ENCODE data around the gene CDYL2. TPM values are rescaled to one million over a fixed set of nuclear protein-coding genes. Genes with fewer than 3 reads are reported as not detected.

CDYL2 gene, protein sequence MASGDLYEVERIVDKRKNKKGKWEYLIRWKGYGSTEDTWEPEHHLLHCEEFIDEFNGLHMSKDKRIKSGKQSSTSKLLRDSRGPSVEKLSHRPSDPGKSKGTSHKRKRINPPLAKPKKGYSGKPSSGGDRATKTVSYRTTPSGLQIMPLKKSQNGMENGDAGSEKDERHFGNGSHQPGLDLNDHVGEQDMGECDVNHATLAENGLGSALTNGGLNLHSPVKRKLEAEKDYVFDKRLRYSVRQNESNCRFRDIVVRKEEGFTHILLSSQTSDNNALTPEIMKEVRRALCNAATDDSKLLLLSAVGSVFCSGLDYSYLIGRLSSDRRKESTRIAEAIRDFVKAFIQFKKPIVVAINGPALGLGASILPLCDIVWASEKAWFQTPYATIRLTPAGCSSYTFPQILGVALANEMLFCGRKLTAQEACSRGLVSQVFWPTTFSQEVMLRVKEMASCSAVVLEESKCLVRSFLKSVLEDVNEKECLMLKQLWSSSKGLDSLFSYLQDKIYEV
- 10 to 100 TPM; 60.8 to 63.2 TPM for total RNA-seq

DNA sequence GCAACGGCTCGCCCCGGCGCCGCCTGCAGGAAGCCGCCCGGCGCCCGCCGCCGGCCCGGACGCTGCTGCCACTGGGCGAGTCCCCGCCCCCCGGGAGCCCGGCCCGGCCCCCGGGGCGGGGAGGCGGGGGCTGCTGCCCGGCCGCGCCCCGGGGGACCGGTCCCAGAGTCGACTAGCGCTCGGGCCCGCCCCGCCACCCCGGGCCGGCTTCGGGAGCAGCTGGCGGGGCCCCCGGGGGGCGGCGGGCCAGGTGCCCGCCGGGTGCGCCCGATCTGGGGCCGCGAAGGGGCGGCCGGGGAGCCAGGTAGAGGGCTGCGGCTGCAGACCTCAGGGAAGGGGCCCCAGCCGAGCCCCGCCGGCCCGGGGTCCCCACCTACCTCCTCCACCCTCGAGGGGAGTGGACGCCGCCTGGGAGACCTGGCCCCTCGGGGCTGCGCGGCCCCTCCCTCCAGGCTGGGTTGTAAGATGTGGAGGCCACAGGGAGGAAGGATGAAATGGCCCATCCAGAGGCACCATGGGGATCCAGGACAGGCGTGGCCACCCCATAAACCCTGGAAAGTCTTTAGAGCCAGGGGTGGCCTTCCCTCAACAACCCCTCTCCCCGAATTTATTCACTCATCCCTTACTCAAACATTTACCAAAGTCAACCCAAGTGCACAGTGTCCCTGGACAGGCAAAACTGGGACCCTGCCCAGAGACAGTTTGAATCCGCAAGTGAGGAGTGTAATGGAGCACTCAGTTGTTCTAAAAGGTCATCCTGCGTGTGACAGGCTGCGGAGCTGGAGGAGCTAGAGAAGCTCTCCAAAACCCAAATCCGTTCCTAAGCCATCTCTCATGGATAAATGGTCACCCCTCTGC lies at the start of gene CDYL2:
Gene CDYL2 (minus strand): TSS at position 73 of the 858 bp plus-strand sequence. CDS start 425 bp downstream, outside the sequence.
- H3K9me3 Mint-ChIP-seq (ENCODE audit: low read depth): no peaks in the 10 kb centered on the region
- ATAC-seq (peak; percentile 79), DNase-seq (peak; percentile 65)
- peak within 1 kb of the TSS; percentile 97 for H3K27ac Mint-ChIP-seq
- H3K36me3 Mint-ChIP-seq: peaks cover 23% of the 10 kb centered on the region
- H3K27me3 Mint-ChIP-seq: no peaks in the 10 kb centered on the region
- CTCF ChIA-PET: interaction anchor here (1.0 kb wide), 1 partner anchor 277 kb away, joined by 3 read pairs; no protein-coding TSS in a partner anchor
- H3K4me3 Mint-ChIP-seq: peak within 1 kb of the TSS; percentile 97
- H3K4me1 Mint-ChIP-seq: peaks cover 52% of the 10 kb centered on the region

DNA sequence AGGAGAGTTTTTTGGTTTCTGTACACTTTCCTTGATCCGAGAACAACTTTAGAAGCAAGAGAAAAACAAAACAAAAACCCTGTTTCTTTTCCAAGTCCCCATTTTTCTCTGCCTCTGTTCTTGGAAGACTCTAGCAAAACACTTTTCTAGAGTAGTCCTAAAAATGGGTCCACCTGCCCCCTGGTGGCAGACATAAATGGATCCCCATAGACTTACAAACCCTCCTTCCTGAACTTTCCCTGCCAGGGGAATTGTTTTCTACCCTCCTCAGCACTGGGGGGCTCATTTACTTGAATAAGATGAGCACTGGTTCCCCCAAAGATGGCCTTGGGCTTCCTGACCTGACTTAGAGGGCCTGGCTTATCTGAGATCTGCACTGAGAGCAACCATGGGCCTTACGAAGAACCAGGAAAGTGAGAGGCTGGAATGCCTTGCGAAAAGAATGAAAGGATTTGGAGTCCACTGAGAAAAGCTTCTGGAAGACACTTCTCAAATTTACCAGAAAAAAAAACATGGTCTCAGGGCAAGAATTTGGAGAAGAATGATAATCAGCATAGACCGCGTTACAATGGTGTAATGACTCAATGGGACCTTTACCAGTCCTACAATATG lies 48.0 kb upstream of the CDYL2 start:
- ATAC-seq (no peak), DNase-seq (peak; percentile 50)
- no peaks in the 10 kb centered on the region for H3K36me3 Mint-ChIP-seq
- CTCF ChIA-PET: interaction anchor here (0.6 to 1.4 kb wide), 3 partner anchors 324 to 410 kb away, joined by 3 to 5 read pairs (median 4); no protein-coding TSS in a partner anchor
- H3K27me3 Mint-ChIP-seq: peaks cover 5% of the 10 kb centered on the region
- no peak overlapping the region for H3K4me3 Mint-ChIP-seq
- H3K4me1 Mint-ChIP-seq: no peaks in the 10 kb centered on the region
- H3K27ac Mint-ChIP-seq: no peak overlapping the region
- H3K9me3 Mint-ChIP-seq (ENCODE audit: low read depth): no peaks in the 10 kb centered on the region

DNA sequence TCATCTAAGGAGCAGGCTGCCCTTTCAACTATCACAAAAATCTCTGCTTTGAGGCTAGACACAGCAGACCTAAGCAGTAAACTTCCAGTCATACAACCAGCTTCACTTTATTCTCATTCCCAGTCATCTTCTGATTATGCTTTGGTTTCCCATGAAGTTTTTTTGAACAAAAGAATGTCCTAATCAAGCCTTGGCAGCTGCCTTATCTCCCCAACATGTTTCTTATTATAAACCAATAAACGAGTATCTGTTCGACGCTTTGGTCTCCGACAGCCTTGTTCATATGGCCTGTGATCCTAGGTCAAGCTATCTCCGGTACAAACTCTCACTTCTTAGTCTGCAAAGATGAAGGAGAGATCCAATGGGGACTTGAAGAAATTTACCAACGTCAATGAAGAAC lies 47.4 kb upstream of the CDYL2 start:
- CTCF ChIA-PET: interaction anchor here (1.1 to 1.4 kb wide), 2 partner anchors 324 to 325 kb away, joined by 4 to 5 read pairs; no protein-coding TSS in a partner anchor
- no peaks in the 10 kb centered on the region for H3K36me3 Mint-ChIP-seq
- ATAC-seq (no peak), DNase-seq (no peak)
- no peaks in the 10 kb centered on the region for H3K9me3 Mint-ChIP-seq (ENCODE audit: low read depth)
- no peaks in the 10 kb centered on the region for H3K4me1 Mint-ChIP-seq
- no peak overlapping the region for H3K27ac Mint-ChIP-seq
- H3K27me3 Mint-ChIP-seq: peaks cover 4% of the 10 kb centered on the region
- no peak overlapping the region for H3K4me3 Mint-ChIP-seq

DNA sequence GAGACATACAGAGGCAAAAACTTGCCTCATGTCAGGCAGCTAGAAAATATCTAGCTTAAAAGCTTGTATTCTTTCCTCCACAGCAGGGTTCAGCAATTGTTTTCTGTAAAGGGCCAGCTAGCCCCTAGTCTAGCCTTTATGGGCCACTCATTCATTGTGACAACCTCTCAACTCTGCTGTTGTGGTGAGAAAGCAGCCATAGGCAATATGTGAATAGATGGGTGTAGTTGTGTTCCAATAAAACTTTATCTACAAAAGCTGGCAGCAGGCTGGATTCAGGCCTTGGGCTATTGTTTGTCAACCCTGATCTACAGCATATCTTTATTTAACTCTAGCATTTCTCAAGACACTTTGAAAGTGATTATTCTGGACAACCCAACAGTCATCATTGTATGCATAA lies 46.4 kb upstream of the CDYL2 start:
- DNase-seq (no peak), ATAC-seq (no peak)
- no peak overlapping the region for H3K4me3 Mint-ChIP-seq
- H3K4me1 Mint-ChIP-seq: peaks cover 2% of the 10 kb centered on the region
- H3K27ac Mint-ChIP-seq: no peak overlapping the region
- no peaks in the 10 kb centered on the region for H3K36me3 Mint-ChIP-seq
- H3K9me3 Mint-ChIP-seq (ENCODE audit: low read depth): no peaks in the 10 kb centered on the region
- H3K27me3 Mint-ChIP-seq: peaks cover 2% of the 10 kb centered on the region
- CTCF ChIA-PET: no interaction called here

DNA sequence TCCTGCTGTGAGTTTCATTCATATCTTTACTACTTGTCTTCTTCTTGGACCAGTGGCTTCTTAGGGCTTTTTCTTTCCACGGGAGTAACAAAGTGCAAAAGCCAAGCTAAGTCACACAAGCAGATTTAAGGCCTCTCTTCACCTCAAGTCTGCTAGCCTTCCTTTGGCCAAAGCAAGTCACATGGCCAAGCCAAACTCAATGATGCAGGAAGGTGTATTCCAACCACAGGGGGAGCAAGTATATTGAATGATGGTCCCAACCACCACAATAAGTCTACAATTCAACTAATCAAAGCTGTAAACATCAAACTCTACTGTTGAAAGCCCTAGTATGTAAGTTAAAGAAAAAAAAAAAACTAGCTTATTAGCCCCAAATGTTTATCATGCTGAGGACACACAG lies 44.5 kb upstream of the CDYL2 start:
- no peaks in the 10 kb centered on the region for H3K27me3 Mint-ChIP-seq
- CTCF ChIA-PET: no interaction called here
- no peaks in the 10 kb centered on the region for H3K9me3 Mint-ChIP-seq (ENCODE audit: low read depth)
- no peak overlapping the region for H3K4me3 Mint-ChIP-seq
- H3K36me3 Mint-ChIP-seq: peaks cover 1% of the 10 kb centered on the region
- H3K27ac Mint-ChIP-seq: no peak overlapping the region
- no peak for ATAC-seq
- H3K4me1 Mint-ChIP-seq: peaks cover 2% of the 10 kb centered on the region
- DNase-seq: no peak

DNA sequence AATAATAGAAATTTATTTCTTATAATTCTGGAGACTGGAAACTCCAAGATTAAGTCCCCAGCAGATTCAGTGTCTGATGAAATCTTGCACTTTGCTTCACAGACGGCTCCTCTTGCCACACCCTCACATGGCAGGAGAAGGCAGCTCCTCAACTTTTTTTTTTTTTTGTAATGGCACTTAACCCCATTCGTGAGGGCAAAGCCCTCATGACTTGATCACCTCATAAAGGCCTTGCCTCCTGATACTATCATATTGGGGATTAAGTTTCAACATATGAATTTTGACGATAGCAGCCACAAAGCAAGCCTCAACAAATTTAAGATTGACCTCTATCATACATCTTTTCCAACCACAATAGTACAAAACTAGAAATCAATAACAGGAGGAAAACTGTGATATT lies 42.3 kb upstream of the CDYL2 start:
- Mint-ChIP-seq H3K27ac (no peak overlapping the region), H3K36me3 (peaks cover 3% of the 10 kb centered on the region), H3K4me3 (no peak overlapping the region), H3K4me1 (peaks cover 2% of the 10 kb centered on the region), H3K9me3 (ENCODE audit: low read depth) (peaks cover 7% of the 10 kb centered on the region), H3K27me3 (peaks cover 16% of the 10 kb centered on the region)
- DNase-seq (no peak), ATAC-seq (no peak)
- CTCF ChIA-PET: no interaction called here

DNA sequence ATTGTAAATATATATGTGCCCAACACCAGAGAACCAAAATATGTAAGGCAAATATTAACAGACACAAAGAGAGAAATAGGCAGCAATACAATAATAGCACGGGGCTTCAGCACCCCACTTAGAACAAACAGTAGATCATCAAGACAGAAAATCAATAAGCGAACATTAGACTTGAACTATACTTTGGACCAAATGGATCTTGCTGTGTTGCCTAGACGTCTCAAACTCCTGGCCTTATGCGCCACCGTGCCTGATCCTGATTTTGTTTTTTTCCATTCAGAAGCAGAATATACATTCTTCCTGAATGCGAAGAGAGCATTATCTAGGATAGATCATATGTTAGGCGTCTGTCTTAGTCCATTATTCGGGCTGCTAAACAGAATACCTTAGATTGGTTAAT lies 41.9 kb upstream of the CDYL2 start:
- no peak overlapping the region for H3K27ac Mint-ChIP-seq
- H3K9me3 Mint-ChIP-seq (ENCODE audit: low read depth): peaks cover 7% of the 10 kb centered on the region
- ATAC-seq (no peak), DNase-seq (no peak)
- H3K36me3 Mint-ChIP-seq: peaks cover 3% of the 10 kb centered on the region
- CTCF ChIA-PET: interaction anchor here (0.7 to 2.7 kb wide), 2 partner anchors 219 to 319 kb away, joined by 4 to 8 read pairs; no protein-coding TSS in a partner anchor
- no peak overlapping the region for H3K4me3 Mint-ChIP-seq
- H3K27me3 Mint-ChIP-seq: peaks cover 20% of the 10 kb centered on the region
- peaks cover 2% of the 10 kb centered on the region for H3K4me1 Mint-ChIP-seq

DNA sequence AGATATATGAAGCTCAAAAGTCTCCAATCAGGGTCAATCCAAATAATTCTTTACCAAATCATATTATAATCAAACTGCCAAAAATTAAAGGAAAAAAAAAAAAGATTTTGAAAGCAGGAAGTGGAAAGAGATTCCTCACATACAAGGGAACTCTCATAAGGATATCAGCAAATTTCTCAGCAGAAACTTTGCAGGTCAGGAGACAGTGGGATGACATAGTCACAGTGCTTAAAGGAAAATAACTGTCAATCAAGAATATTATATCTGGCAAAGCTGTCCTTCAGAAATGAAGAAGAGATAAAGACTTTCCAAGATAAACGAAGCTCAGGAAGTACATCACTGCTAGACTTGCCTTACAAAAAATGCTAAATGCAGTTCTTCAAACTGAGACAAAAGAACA lies 40.0 kb upstream of the CDYL2 start:
- peaks cover 3% of the 10 kb centered on the region for H3K36me3 Mint-ChIP-seq
- DNase-seq: no peak
- no peak overlapping the region for H3K4me3 Mint-ChIP-seq
- peaks cover 2% of the 10 kb centered on the region for H3K4me1 Mint-ChIP-seq
- peaks cover 30% of the 10 kb centered on the region for H3K27me3 Mint-ChIP-seq
- no peak for ATAC-seq
- peaks cover 7% of the 10 kb centered on the region for H3K9me3 Mint-ChIP-seq (ENCODE audit: low read depth)
- CTCF ChIA-PET: interaction anchor here (0.7 to 2.7 kb wide), 3 partner anchors 9 to 317 kb away, joined by 3 to 8 read pairs (median 3); no protein-coding TSS in a partner anchor
- H3K27ac Mint-ChIP-seq: no peak overlapping the region

DNA sequence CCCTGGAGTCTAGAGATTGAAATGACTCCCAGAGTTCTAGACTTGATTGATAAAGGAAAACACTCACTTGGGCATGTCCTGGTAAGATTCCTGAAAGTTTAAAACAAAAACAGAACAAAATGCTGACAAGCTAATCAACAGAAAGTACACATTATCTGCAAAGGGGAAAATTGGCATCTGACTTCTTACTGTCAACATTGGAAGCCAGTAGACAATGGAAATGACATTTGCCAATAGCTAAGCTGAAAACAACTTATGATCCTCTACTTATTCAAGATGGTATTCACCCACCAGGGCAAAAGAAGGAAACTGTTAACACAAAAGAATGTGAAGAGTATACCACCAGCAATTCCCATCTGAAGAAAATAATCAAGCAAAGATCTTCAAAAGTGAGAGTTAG lies 36.8 kb upstream of the CDYL2 start:
- ATAC-seq: no peak
- Mint-ChIP-seq H3K36me3 (peaks cover 3% of the 10 kb centered on the region), H3K4me3 (no peak overlapping the region), H3K4me1 (peaks cover 2% of the 10 kb centered on the region), H3K9me3 (ENCODE audit: low read depth) (peaks cover 7% of the 10 kb centered on the region), H3K27me3 (peaks cover 38% of the 10 kb centered on the region), H3K27ac (no peak overlapping the region)
- no peak for DNase-seq
- CTCF ChIA-PET: no interaction called here

DNA sequence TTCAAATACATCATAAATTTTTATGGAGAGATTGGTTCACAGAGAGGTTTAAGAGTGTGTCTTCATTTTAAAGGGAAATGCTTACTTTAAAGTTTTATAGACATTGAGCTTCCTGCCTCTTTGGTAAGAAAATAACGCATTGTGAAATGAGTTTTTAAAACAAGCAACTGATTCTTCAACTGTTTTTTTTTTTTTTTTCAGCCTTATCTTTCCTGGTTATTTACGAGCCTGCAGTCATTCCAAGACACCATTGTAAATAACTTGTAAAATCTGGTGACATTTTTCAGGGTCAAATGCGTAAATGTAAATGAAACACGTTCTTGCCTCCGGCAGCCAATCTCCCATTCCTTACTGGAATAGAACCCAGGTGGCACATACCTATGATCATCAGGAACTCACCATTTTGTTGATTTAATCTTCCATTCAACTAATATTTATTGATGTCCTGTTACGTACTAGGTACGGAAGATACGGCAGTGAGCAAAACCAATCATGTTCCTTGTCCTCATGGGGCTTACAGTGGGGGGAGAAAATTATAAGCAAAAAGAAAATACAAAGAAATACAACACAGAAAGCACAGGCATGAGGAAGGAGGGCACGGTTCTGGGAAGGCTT lies 33.2 kb upstream of the CDYL2 start:
- no peak overlapping the region for H3K4me3 Mint-ChIP-seq
- H3K4me1 Mint-ChIP-seq: no peaks in the 10 kb centered on the region
- no peak for ATAC-seq
- no peak overlapping the region for H3K27ac Mint-ChIP-seq
- CTCF ChIA-PET: interaction anchor here (1.7 to 1.9 kb wide), 2 partner anchors 12 to 371 kb away, joined by 4 to 5 read pairs; no protein-coding TSS in a partner anchor
- H3K36me3 Mint-ChIP-seq: no peaks in the 10 kb centered on the region
- H3K27me3 Mint-ChIP-seq: peaks cover 61% of the 10 kb centered on the region
- DNase-seq: no peak
- peaks cover 4% of the 10 kb centered on the region for H3K9me3 Mint-ChIP-seq (ENCODE audit: low read depth)

DNA sequence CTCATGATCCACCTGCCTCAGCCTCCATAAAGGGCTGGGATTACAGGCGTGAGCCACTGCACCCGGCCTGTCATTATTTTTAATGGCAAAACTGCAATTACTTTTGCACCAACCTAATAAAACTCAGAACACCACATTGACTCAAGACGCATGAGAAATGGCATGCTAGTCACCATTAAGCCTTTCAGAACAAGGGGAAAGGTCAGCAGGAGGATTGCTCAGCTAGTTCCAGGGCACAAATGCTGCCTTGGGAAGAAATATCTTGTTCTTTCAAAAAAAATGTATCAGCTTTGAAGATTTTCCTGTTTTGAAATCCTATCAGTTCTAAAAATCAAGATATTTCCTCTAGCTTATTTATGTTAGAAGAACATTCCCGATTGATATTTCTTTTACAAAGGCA lies 32.4 kb upstream of the CDYL2 start:
- no peaks in the 10 kb centered on the region for H3K4me1 Mint-ChIP-seq
- DNase-seq: no peak
- H3K9me3 Mint-ChIP-seq (ENCODE audit: low read depth): peaks cover under 1% of the 10 kb centered on the region
- CTCF ChIA-PET: interaction anchor here (1.7 to 1.9 kb wide), 2 partner anchors 11 to 371 kb away, joined by 4 to 5 read pairs; no protein-coding TSS in a partner anchor
- H3K27me3 Mint-ChIP-seq: peaks cover 59% of the 10 kb centered on the region
- H3K27ac Mint-ChIP-seq: no peak overlapping the region
- no peaks in the 10 kb centered on the region for H3K36me3 Mint-ChIP-seq
- ATAC-seq: no peak
- no peak overlapping the region for H3K4me3 Mint-ChIP-seq

DNA sequence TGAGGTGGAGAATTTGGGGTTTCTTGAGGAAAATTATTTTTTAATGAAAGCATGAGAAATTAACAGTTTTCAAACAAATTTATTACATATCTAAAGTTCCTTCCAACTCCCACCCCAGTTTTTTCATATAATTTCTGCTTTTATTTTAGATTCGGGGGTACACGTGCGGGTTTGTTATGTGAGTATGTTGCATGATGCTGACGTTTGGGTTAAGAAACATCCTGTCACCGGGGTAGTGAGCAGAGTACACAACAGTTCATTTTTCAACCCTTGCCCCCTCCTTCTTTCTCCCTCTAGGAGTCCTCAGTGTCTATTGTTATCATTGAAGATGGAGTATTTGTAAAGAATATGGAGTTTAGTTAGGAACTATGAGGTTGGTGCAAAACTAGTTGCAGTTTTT lies 31.8 kb upstream of the CDYL2 start:
- Mint-ChIP-seq H3K4me1 (no peaks in the 10 kb centered on the region), H3K27ac (no peak overlapping the region), H3K4me3 (no peak overlapping the region), H3K36me3 (no peaks in the 10 kb centered on the region), H3K27me3 (peaks cover 52% of the 10 kb centered on the region), H3K9me3 (ENCODE audit: low read depth) (no peaks in the 10 kb centered on the region)
- DNase-seq: no peak
- CTCF ChIA-PET: interaction anchor here (1.9 kb wide), 1 partner anchor 370 kb away, joined by 4 read pairs; no protein-coding TSS in a partner anchor
- ATAC-seq: no peak
